GOT3 (cell line): Measurements from ENCODE around the gene CHRM4.
"Not testable (repeated sequence)": the region's sequence is repeated elsewhere in the genome, so short reads cannot be mapped to it uniquely, and the experiment has no call there.

ENCODE experiments used
- DNase-seq: peaks from one replicate; lab custom pipeline; 2025; ENCODE audit warnings: mixed read lengths; lab: John Stamatoyannopoulos, UW

CHRM4 gene

DNA sequence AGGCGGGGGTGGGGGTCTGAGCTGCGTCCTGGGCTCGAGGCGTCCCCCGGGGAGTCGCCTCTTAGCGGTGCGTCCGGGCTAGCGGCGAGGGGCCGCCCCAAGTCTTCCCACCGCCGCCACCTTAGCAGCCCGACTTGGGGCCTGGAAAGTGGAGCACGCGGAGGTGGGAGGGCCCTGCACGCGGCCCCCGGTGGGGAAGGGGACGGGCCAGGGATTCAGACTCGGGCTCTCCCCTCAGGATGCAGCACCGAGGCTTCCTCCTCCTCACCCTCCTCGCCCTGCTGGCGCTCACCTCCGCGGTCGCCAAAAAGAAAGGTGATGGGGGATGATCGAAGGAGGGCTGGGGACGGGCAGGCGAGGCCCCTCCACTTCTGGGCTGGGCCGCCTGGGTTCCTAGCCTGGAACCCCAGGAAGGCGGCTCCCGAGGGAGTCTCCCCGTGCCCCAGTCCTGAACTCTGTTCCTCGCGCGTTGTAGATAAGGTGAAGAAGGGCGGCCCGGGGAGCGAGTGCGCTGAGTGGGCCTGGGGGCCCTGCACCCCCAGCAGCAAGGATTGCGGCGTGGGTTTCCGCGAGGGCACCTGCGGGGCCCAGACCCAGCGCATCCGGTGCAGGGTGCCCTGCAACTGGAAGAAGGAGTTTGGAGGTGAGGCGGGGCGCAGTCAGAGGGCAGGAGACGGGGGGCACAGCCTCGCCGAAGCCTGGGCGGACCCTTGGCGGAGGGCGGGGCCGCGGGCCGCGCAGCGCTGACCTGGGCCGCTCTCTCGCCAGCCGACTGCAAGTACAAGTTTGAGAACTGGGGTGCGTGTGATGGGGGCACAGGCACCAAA is 9.5 kb downstream of the CHRM4 start:
- DNase-seq: no peak

DNA sequence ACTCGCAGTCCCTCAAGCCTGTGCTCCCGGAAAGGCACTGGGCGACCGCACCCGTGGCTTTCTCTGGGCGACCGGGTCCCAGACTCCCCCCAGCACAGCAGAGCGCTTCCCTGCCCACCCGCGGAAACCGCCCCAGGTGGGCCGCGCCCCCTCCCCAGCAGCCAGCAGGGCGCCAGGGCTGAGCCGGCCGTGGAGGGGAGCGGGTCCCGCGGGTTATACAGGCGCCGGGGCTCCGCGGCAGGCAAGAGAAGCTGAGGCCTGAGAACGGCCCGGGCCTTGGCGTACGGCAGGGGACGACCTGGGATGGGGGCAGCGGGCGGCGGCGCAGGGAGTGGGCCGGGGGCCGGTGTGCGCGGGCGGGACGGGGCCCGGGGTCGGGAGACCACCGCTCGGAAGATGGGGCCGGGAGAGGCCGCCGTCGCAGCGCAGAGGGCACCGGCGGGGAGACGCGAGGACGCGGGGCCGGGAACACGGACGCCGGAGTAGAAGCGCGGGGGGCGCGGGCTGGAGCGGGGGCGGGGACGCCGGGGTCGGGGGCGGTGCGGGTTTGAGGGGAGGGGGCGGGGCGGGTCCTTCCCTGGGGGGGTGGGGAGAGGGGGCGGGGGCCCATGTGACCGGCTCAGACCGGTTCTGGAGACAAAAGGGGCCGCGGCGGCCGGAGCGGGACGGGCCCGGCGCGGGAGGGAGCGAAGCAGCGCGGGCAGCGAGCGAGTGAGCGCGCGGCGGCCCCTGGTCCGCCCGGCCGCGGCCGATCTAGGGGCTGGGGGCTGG is 10.3 kb downstream of the CHRM4 start, which contains the start of gene MDK:
MDK (plus strand) TSS at position 622 of the 771 bp plus-strand sequence. CDS start 389 bp downstream, outside the sequence.
- DNase-seq: no peak

DNA sequence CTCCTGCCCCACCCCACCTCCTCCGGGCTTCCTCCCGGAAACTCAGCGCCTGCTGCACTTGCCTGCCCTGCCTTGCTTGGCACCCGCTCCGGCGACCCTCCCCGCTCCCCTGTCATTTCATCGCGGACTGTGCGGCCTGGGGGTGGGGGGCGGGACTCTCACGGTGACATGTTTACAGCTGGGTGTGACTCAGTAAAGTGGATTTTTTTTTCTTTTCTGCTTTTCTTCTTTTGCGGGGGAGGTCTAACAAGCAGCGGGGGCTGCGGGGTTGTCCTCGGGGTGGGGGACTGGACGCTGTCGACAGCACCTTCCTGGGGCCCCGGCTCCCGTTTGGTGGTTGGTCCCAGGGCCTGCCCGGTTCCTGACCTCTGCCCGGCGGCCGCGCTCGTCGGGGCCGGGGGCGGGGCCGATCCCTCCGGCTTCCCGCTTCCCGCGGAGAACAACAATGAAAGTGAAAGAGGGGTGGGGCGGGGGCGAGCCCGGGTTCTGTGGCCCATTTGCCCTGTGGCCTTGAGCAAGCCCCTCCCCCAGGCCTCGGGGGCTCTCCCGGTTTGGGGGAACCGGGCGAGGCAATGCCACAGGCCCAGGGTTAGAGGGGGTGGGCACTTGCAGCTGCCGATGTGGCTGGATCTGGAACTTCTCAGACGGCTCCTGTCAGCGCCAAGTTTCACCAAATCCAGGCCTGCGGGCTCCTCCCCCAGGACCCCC is 11.1 kb downstream of the CHRM4 start:
- no peak for DNase-seq

DNA sequence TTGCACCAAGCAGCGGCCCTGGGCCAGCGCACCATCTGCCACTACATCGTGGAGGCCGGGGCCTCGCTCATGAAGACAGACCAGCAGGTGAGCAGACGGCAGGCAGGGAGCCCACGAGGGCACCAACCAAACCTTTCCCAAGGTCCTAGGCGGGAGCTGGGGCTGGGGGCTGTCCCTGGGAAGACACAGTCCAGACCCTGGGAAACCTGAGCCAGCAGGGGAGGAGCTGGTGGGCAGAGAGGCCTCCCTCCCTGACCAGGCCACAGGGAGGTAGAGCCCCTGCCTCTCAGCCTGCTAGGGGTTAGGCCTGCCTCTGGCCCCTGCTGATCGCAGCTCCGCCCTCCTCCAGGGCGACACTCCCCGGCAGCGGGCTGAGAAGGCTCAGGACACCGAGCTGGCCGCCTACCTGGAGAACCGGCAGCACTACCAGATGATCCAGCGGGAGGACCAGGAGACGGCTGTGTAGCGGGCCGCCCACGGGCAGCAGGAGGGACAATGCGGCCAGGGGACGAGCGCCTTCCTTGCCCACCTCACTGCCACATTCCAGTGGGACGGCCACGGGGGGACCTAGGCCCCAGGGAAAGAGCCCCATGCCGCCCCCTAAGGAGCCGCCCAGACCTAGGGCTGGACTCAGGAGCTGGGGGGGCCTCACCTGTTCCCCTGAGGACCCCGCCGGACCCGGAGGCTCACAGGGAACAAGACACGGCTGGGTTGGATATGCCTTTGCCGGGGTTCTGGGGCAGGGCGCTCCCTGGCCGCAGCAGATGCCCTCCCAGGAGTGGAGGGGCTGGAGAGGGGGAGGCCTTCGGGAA is 11.9 kb downstream of the CHRM4 start:
- DNase-seq: not testable (repeated sequence)

DNA sequence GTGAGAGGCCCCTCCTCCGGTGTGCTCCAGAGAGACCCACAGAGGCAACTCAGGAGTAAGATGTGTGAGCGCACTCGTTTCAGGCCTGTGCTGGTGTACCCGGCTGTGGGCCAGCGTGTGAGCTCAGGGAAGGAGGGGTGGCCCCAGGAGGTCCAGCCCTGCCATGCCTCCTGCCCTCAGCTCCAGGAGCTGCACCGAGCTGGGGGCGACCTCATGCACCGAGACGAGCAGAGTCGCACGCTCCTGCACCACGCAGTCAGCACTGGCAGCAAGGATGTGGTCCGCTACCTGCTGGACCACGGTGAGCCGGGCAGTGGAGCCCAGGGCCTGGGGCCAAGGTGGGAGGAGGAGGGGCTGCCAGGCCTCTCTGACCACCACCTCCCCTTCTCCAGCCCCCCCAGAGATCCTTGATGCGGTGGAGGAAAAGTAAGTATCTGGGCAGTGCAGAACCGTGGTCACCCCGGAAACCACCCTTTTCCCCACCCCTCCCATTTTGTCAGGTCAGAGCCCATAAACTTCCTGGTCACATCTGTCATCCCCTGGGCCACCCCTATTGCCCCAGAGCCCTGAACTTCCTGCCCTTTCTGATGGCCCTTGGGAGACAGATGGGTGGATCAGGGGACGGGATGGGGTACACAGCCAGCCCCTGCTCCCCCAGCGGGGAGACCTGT is 12.6 kb downstream of the CHRM4 start:
- DNase-seq: no peak

DNA sequence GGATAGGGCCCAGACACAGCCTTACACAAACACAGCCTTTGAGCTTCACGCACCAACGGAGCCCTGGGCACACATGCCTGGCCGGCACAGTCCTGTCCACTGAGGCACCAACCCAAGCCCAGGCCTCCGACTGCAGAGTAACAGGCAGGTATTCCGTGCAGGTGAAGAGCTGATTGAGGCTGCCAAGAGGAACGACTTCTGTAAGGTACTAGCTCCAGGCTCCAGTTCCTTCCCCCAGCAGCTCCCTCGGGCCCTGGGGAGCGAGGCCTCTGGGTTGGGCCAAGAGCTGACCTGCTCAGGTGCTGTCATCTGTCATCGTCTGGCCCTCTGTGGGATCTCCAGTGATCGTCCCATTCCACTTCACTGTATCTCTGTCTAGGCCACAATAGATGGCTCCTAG is 13.3 kb downstream of the CHRM4 start:
- no peak for DNase-seq

DNA sequence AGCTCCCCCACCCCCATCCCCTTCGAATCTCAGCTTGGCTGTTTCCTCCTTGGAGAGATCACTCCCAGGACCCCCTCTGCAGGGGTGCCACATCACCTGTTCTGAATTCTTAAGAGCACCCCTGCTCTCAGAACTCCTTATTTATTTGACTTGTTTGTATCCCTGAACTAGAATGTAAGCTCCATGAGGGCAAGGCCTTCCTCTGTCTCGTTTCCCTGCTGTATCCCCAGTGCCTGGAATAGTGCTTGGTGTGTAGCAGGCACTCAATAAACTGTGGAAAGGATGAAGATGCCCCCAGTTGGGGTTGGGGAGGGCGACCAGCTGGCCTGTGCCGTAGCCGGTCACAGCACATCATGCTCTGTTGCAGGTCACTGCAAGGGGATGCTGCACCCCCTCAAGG is 13.7 kb downstream of the CHRM4 start:
- no peak for DNase-seq

DNA sequence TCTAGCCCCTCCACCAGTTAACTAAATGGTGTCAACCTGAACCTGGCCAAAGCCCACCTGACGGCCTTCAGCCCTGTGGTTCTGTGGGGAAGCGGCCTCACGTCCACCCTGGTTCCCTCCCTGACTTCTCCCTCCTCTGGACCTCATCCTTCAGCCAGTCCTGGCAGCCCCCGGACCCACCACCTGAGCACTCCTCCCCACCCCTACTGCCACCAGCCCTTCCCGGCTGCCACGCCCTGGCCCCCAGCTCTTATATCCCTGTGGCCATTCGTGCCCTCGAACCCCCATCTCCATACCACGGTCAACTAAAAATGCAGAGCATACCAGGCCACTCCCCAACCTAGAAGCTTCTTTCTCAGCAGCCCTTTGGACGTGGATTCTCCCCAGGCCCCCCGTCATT is 14.3 kb downstream of the CHRM4 start:
- DNase-seq: no peak

DNA sequence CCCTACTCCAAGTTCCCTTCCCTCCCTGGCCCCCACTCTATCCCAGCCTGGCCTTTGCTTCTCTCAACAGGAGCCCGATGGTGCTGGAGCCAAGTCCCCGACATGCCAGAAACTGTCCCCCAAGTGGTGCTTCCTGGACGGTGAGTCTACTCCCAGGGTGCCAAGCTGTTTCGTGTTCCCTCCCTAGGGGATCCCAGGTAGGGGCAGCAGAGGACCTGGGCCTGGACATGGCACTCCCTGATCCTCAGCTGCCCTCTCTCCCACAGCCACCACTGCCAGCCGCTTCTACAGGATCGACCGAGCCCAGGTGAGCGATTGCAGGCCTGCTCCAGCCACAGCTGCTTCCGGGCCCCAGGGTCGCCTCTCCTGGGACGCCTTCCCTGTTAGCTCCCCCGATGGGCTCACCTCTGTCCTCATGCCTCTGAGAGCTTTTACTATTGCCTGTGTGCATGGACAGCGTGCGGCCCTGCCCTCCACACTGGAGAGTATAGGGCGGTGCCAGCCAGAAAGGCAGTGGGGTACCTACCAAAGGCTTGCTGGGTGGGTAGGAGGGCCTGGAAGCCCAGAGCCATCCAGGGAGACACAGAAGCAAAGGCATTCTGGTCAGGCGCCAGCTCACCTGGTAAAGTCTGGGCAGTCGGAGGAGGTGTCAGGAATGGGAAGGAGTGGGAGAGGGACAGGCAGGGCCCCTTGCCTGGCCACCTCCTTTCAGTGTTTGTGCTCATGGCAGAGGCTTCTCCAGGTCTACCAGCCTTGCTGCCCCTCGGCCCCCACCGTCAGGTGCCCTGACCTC is 15.1 kb downstream of the CHRM4 start:
- DNase-seq: no peak

DNA sequence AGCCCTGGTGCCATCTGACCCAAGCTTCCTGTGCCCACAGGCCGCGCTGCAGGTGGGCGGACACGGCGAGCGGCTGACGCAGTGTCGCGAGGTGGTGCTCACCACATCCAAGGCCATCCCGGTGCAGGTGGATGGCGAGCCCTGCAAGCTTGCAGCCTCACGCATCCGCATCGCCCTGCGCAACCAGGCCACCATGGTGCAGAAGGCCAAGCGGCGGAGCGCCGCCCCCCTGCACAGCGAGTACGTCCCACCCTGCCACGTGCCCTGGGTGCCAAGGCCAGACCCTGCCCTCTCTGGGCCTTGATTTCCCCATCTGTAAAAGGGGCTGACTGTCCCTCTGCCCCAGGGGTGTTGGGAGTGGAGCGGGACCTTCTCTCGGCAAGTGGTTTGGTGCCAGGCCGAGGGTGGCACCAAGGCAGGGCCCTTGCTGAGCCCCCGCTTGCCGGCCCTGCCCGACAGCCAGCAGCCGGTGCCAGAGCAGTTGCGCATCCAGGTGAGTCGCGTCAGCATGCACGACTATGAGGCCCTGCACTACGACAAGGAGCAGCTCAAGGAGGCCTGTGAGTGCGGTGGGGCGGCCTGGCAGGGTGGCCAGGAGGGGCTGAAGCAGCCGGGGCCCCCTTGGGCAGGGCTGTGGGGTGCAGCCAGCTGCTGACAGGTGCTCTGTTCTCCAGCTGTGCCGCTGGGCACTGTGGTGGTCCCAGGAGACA is 16.0 kb downstream of the CHRM4 start:
- DNase-seq: no peak

DNA sequence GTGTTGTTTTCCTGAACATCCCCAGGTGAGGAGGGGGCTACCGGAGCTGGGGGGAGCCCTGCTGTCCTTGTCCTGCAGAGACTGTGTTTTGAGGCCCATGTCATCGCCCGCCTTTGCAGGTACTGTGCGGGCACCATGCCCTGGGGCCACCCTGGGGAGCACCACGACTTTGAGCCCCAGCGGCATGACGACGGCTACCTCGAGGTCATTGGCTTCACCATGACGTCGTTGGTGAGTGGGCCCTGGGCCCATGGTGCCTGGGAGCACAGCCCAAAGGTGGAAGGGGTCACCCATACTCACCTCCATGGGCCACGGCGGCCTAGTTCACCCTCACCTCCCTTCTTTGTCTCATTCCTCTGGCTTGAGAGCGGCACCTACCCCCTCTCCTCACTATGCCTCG is 16.8 kb downstream of the CHRM4 start:
- DNase-seq: no peak

DNA sequence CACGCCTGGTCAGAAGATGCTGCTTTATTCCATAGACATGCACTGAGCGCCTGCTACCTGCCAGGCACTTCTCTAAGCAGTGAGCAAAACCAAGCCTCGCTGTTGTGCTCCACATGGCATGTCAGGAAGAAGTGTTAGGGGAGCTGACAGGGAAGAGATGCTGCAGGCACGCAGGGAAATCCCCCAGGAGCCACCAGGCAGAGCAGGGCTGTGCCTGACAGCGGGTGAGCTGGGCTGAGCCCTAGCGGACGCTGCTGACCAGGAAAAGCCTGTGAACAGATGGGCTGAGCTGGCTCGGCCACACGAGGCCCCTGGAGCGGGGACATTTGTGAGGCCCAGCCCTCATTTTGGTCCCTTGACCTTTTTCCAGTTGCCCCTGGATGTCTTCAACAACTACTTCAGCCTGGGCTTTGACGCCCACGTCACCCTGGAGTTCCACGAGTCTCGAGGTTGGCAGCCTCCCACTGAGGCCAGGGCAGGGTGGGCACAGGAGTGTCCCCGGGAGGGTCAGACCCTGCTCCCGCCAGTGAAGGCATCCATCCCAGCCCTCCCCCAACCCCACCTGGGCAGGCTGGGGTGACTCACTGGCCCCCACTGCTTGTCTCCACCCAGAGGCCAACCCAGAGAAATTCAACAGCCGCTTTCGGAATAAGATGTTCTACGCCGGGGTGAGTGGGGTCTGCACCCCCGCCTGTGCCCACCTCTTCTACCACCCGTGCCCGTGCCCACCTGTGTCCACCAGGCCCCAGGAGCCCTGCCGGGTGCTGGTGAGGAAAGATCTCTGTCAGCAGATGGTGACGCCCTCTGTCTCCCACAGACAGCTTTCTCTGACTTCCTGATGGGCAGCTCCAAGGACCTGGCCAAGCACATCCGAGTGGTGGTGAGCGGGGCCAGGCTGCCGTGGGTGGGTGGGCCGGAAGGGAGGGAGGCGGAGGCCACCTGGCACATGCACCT is 17.5 kb downstream of the CHRM4 start:
- no peak for DNase-seq

DNA sequence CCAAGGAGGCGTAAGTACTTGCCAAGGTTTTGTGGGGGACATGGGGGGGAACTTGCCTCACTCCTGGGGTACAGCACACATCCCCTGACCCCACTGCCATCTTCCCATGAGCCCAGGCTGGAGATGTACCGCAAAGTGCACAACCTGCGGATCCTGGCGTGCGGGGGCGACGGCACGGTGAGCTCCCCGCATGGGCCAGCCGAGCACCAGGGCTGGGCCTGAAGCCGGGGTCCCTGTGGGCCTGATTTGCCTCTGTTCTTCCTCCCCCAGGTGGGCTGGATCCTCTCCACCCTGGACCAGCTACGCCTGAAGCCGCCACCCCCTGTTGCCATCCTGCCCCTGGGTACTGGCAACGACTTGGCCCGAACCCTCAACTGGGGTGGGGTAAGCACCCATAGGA is 19.1 kb downstream of the CHRM4 start:
- not testable (repeated sequence) for DNase-seq

DNA sequence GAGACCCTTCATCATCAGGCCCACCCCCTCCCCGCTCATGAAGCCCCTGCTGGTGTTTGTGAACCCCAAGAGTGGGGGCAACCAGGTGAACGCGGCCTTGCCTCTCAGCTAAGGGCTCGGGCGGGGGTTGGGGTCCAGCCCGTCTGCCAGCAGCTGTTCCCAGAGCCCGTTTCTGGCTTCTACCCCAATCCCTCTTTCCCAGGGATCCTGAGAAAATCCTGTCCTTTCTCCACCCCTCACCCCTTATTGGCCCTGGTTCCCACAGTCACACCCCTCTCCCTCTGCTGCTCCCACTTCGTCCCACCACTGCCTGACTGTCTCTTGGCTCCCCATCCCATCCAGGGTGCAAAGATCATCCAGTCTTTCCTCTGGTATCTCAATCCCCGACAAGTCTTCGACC is 19.5 kb downstream of the CHRM4 start:
- DNase-seq: no peak

DNA sequence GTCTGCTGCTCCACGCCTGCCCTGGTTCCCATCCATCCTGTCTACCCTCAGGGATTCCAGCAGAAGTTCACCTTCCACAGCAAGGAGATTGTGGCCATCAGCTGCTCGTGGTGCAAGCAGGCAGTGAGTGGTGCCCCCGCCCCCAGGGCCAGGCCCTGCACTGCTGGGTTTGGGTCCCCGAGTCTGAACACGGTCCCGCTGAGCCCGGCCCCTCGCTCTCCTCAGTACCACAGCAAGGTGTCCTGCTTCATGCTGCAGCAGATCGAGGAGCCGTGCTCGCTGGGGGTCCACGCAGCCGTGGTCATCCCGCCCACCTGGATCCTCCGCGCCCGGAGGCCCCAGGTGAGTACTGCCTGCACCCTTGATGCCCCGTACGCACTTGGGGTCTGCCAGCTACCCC is 20.3 kb downstream of the CHRM4 start:
- DNase-seq: not testable (repeated sequence)

DNA sequence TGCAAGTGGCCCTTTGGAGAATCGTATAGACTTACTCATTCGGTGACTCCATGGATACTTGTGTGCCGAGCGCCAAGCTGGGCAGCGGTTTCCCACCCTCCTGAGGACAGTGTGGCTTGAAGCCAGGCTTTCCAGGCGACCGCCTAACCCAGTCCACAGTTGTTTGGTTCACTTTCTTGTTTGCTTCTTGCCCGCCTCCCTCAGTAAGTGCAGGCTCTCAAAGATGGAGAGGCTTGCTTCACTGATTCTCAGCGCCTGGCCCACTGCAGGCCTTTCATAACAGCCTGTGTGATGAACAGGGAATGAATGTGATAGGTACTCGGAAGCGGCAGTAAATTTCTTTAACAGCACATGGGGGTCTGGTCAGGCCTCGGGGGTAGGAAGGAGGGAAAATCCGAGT is 21.3 kb downstream of the CHRM4 start:
- DNase-seq: no peak

DNA sequence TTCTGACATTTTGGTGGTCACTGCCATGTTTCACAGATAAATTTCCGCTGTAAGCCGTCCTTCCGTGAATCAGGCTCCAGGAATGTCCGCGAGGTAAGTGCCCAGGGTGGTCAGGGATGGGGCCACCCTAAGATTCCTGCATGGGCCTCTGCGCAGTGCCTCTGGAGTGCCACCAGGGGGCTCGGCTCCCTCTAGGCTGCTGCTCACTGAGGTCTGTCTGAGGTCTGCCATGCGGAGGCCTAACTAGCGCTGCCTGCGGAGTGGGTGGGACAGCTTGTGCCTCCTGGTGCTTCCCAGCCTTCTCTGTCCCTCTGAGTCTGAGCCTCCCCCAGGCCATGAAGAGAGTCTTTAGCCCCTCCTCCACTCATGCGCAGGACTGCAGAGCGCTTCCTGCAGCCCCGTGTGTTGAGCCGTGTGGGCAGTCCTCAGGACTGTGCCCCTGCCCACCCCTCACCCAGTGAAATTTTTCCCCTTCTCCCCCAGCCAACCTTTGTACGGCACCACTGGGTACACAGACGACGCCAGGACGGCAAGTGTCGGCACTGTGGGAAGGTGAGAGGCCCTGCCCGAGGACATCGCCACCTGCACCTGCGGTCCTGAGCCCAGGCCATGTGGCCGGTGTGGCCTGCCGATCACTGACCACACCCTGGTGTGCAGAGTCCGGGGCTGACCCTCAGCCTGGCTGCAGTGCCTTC is 22.0 kb downstream of the CHRM4 start:
- no peak for DNase-seq

DNA sequence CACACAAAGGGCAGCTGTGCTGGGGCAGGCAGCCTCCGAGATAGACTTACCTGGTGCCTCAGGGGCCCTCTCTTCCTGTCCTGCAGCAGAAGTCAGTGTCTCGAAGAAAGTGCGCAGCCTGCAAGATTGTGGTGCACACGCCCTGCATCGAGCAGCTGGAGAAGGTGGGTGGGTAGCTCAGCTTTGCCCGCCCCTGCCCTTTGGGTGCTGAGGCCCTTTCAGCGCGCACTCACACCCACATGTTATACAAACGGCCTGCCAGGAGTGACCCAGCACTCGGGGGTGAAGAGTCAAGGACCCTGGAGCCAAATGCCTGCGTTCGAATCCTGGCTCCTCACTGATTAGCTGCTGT is 23.7 kb downstream of the CHRM4 start:
- DNase-seq: no peak
